Liver (tissue), 3 donors: ENCODE measurements around the gene WWOX.

Source experiments
- GABPA ChIP-seq, 2 donors: IDR thresholded peaks in 1 of 2; conservative IDR thresholded peaks in 1 of 2; 2 replicates each; pipeline ENCODE4 v1.6.1; 2016; ENCODE audit warnings: antibody characterized with exemption in 2 of 2, mild to moderate bottlenecking in 1 of 2, moderate library complexity in 1 of 2
- MAX ChIP-seq: IDR thresholded peaks from 2 replicates; pipeline ENCODE4 v1.6.1; 2016; ENCODE audit warnings: antibody characterized with exemption
- REST ChIP-seq: IDR thresholded peaks from 2 replicates; pipeline ENCODE4 v1.6.1; 2016; ENCODE audit warnings: antibody characterized with exemption, mild to moderate bottlenecking
- TF ChIP-seq, protein P1 (sequence below): fragments of 150-350 bp; IDR thresholded peaks from 2 replicates; pipeline ENCODE4 v1.5.1; 2017; ENCODE audit warnings: improper control_type of control experiment, low read depth, low read length; ENCODE audit not compliant: missing input control
- donor health status: healthy.
- donor health status: healthy.

GRCh38 chr16:79229361-79229760 is 1129.9 kb downstream of the WWOX start:
- TF ChIP-seq GABPA (IDR thresholded peaks at IDR 0.05 in 1 of 2, conservative IDR thresholded peaks at IDR 0.05 in 1 of 2) (no peak), REST (no peak), MAX (no peak)
- TF ChIP-seq, protein P1, sequence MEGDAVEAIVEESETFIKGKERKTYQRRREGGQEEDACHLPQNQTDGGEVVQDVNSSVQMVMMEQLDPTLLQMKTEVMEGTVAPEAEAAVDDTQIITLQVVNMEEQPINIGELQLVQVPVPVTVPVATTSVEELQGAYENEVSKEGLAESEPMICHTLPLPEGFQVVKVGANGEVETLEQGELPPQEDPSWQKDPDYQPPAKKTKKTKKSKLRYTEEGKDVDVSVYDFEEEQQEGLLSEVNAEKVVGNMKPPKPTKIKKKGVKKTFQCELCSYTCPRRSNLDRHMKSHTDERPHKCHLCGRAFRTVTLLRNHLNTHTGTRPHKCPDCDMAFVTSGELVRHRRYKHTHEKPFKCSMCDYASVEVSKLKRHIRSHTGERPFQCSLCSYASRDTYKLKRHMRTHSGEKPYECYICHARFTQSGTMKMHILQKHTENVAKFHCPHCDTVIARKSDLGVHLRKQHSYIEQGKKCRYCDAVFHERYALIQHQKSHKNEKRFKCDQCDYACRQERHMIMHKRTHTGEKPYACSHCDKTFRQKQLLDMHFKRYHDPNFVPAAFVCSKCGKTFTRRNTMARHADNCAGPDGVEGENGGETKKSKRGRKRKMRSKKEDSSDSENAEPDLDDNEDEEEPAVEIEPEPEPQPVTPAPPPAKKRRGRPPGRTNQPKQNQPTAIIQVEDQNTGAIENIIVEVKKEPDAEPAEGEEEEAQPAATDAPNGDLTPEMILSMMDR = no peak
